Measurements from ENCODE around the gene VGF. TPM values are rescaled to one million over a fixed set of nuclear protein-coding genes. Genes with fewer than 3 reads are reported as not detected.

VGF gene
- 0.53 and 1.2 TPM in 2 replicates for total RNA-seq

GRCh38 chr7:101165075-101165957 is at the start of gene VGF:
Gene VGF, minus strand, starts transcription at chr7:101165569. Its CDS starts 726 bp downstream, at chr7:101164843.

GRCh38 chr7:101200862-101201599 is 35.7 kb upstream of the VGF start, which contains the start of gene MOGAT3:
Gene MOGAT3, minus strand, starts transcription at chr7:101201036. Its CDS starts 182 bp downstream, at chr7:101200854.

GRCh38 chr7:101180130-101180755 is 14.9 kb upstream of the VGF start, which contains the start of gene NAT16:
Gene NAT16, minus strand, starts transcription at chr7:101180293. Its CDS starts 5,486 bp downstream, at chr7:101174807.

GRCh38 chr7:101153969-101154692 is 11.2 kb downstream of the VGF start, which contains the start of gene AP1S1:
Gene AP1S1, plus strand, starts transcription at chr7:101154476. Its CDS starts 39 bp downstream, at chr7:101154515.

DNA sequence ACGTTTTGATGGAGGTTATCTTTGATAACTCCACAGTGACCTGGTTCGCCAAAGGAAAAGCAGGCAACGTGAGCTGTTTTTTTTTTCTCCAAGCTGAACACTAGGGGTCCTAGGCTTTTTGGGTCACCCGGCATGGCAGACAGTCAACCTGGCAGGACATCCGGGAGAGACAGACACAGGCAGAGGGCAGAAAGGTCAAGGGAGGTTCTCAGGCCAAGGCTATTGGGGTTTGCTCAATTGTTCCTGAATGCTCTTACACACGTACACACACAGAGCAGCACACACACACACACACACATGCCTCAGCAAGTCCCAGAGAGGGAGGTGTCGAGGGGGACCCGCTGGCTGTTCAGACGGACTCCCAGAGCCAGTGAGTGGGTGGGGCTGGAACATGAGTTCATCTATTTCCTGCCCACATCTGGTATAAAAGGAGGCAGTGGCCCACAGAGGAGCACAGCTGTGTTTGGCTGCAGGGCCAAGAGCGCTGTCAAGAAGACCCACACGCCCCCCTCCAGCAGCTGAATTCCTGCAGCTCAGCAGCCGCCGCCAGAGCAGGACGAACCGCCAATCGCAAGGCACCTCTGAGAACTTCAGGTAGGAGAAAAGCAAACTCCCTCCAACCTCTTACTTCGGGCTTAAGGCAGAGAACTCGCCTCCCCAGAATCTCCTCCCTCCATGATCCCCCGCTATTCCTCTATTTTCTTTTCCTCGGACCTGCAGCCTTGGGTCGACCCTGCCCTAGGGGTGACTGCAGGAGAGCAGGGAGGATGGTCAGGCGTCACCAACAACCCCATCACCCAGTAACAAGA is 38.5 kb downstream of the VGF start, which contains the start of gene SERPINE1:
Gene SERPINE1, plus strand, starts transcription at position 454 of the 809 bp plus-strand sequence. CDS start 1,290 bp downstream, outside the sequence.

Other genes starting within 250 kb of the VGF start
- gene MUC3A, start 216.0 kb downstream of the VGF start, total RNA-seq, result not detected in 2 replicates
- 5.5 and 11.2 TPM in 2 replicates for gene MUC12, start 196.0 kb downstream of the VGF start, total RNA-seq
- gene MUC17, start 145.5 kb downstream of the VGF start, total RNA-seq, result not detected in 2 replicates
- gene TRIM56, start 80.1 kb downstream of the VGF start, total RNA-seq, result 9.2 and 11.2 TPM in 2 replicates
- 1,908 and 2,020 TPM in 2 replicates for gene SERPINE1, start 38.5 kb downstream of the VGF start, total RNA-seq
- gene AP1S1, start 11.1 kb downstream of the VGF start, total RNA-seq, result 274 and 306 TPM in 2 replicates
- gene NAT16, start 14.7 kb upstream of the VGF start, total RNA-seq, result not detected in 2 replicates
- not detected in 2 replicates for gene MOGAT3, start 35.5 kb upstream of the VGF start, total RNA-seq
- 111 and 114 TPM in 2 replicates for gene PLOD3, start 52.0 kb upstream of the VGF start, total RNA-seq
- gene ZNHIT1, start 52.6 kb upstream of the VGF start, total RNA-seq, result 136 and 174 TPM in 2 replicates
- 3.5 and 4.9 TPM in 2 replicates for gene CLDN15, start 72.2 kb upstream of the VGF start, total RNA-seq
- 232 and 308 TPM in 2 replicates for gene FIS1, start 79.5 kb upstream of the VGF start, total RNA-seq
- gene IFT22, start 156.2 kb upstream of the VGF start, total RNA-seq, result 48.4 and 52.8 TPM in 2 replicates
- gene COL26A1, start 197.3 kb upstream of the VGF start, total RNA-seq, result not detected in 2 replicates

Data from myometrial cell (primary cell).